Upper lobe of left lung (tissue), 6 donors: ENCODE data around the gene TOPAZ1. TPM values are rescaled to one million over a fixed set of nuclear protein-coding genes. Genes with fewer than 3 reads are reported as not detected.

Experiments
- ATAC-seq, 2 donors: fragments of 200-7000 bp; cut with Tn5 transposase; one replicate each; pipeline ENCODE4 v1.9.1; 2022; ENCODE audit warnings: mild to moderate bottlenecking in 2 of 2, moderate library complexity in 2 of 2; ENCODE audit not compliant: low FRiP score in 2 of 2
- DNase-seq, 2 donors: peaks; one replicate each; pipeline ENCODE4 v3.0.0-alpha.2; 2019 to 2020
- H3K27ac ChIP-seq, 4 donors: fragments of 200-600 bp; sonication (generic); one replicate each; pipeline ENCODE4 v1.5.1; 2016 to 2019
- H3K27me3 ChIP-seq, 4 donors: fragments of 200-600 bp; sonication (generic); one replicate each; pipeline ENCODE4 v1.5.1; 2017 to 2019
- H3K36me3 ChIP-seq, 4 donors: fragments of 200-600 bp; sonication (generic); one replicate each; pipeline ENCODE4 v1.5.1; 2016 to 2019
- H3K4me1 ChIP-seq, 4 donors: fragments of 200-600 bp; sonication (generic); one replicate each; pipeline ENCODE4 v1.5.1; 2018 to 2019
- H3K4me3 ChIP-seq, 4 donors: fragments of 200-600 bp; sonication (generic); one replicate each; pipeline ENCODE4 v1.5.1; 2017 to 2019; ENCODE audit warnings: mild to moderate bottlenecking in 2 of 4, moderate library complexity in 1 of 4
- H3K9me3 ChIP-seq, 4 donors: fragments of 200-600 bp; sonication (generic); one replicate each; pipeline ENCODE4 v1.5.1; 2018 to 2019
- EP300 ChIP-seq, 4 donors: sonication (generic); formaldehyde crosslinking; IDR thresholded peaks; one replicate each; pipeline ENCODE4 v1.5.1; 2017; ENCODE audit warnings: antibody characterized with exemption in 4 of 4, control low read depth in 2 of 4
- POLR2A ChIP-seq, 4 donors: fragments of 450-650 bp; IDR thresholded peaks; one replicate each; pipeline ENCODE4 v1.5.1; 2016 to 2017; ENCODE audit warnings: antibody characterized with exemption in 4 of 4, mild to moderate bottlenecking in 2 of 4
- POLR2AphosphoS5 ChIP-seq, 2 donors: sonication (generic); formaldehyde crosslinking; IDR thresholded peaks; one replicate each; pipeline ENCODE4 v1.5.1; 2017; ENCODE audit warnings: antibody characterized with exemption in 2 of 2
- WGBS, 2 donors: methylation state at CpG; one replicate each; pipeline ENCODE4 v1.1.5; 2017 to 2018; 5-methylcytosine and 5-hydroxymethylcytosine counted together
- total RNA-seq, 6 donors: library from RNA; depleted of rRNA in 4 of 6; stranded (reverse); fragments of >200 nt in 4 of 6; gene quantifications; one replicate each; pipeline versions ENCODE4 v1.1.0 to v1.2.1, GENCODE V29; 2016 to 2021
- TF ChIP-seq, protein P1 (sequence below), 6 experiments: fragments of 450-650 bp in 4 of 6; fragments of 200-600 bp in 2 of 6; sonication (generic) in 2 of 6; IDR thresholded peaks; one replicate each; pipeline ENCODE4 v1.5.1; 2016 to 2019; ENCODE audit warnings: antibody characterized with exemption in 6 of 6
- donor health status: DM: no; HTN: no; CAD: no; lungs with moderate emphysema.
- donor health status: DM: no; HTN: yes; CAD: no; lungs with severe emphysema.

The TOPAZ1 gene
- total RNA-seq, 6 donors from 2014 or later: not detected

GRCh38 chr3:44237665-44238064 is 4.0 kb upstream of the TOPAZ1 start:
- Histone ChIP-seq H3K27me3 (no peaks in the 10 kb centered on the region), H3K4me1 (peaks cover 0 to 12% (median 4%) of the 10 kb centered on the region in 4 donors), H3K4me3 (no peak overlapping the region), H3K27ac (no peak overlapping the region), H3K36me3 (no peaks in the 10 kb centered on the region), H3K9me3 (no peaks in the 10 kb centered on the region)
- WGBS, 2 donors: 85 to 93% methylated on average over 3 of the region's 3 CpGs
- DNase-seq (no peak), ATAC-seq (no peak)
- no peak for TF ChIP-seq EP300 (IDR thresholded peaks at IDR 0.05)

- WGBS, 2 donors: 36 to 65% methylated on average over 2 of the region's 2 CpGs
- ATAC-seq (no peak), DNase-seq (no peak)
- no peak overlapping the region for H3K27ac ChIP-seq
- no peaks in the 10 kb centered on the region for H3K27me3 ChIP-seq
- no peak overlapping the region for H3K4me3 ChIP-seq
- H3K36me3 ChIP-seq: no peaks in the 10 kb centered on the region
- H3K4me1 ChIP-seq: peaks cover 0 to 12% (median 4%) of the 10 kb centered on the region in 4 donors
- no peak for TF ChIP-seq POLR2A (IDR thresholded peaks at IDR 0.05)
- TF ChIP-seq, protein P1, sequence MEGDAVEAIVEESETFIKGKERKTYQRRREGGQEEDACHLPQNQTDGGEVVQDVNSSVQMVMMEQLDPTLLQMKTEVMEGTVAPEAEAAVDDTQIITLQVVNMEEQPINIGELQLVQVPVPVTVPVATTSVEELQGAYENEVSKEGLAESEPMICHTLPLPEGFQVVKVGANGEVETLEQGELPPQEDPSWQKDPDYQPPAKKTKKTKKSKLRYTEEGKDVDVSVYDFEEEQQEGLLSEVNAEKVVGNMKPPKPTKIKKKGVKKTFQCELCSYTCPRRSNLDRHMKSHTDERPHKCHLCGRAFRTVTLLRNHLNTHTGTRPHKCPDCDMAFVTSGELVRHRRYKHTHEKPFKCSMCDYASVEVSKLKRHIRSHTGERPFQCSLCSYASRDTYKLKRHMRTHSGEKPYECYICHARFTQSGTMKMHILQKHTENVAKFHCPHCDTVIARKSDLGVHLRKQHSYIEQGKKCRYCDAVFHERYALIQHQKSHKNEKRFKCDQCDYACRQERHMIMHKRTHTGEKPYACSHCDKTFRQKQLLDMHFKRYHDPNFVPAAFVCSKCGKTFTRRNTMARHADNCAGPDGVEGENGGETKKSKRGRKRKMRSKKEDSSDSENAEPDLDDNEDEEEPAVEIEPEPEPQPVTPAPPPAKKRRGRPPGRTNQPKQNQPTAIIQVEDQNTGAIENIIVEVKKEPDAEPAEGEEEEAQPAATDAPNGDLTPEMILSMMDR (IDR thresholded peaks at IDR 0.05): no peak
- no peak for TF ChIP-seq POLR2AphosphoS5 (IDR thresholded peaks at IDR 0.05)
- no peak for TF ChIP-seq EP300 (IDR thresholded peaks at IDR 0.05)
- H3K9me3 ChIP-seq: no peaks in the 10 kb centered on the region
Observed at GRCh38 chr3:44238889-44239288, 2.8 kb upstream of the TOPAZ1 start.

- TF ChIP-seq, protein P1 (IDR thresholded peaks at IDR 0.05): no peak
- TF ChIP-seq POLR2AphosphoS5 (IDR thresholded peaks at IDR 0.05): no peak
- TF ChIP-seq EP300 (IDR thresholded peaks at IDR 0.05): no peak
- TF ChIP-seq POLR2A (IDR thresholded peaks at IDR 0.05): no peak
- ATAC-seq (no peak), DNase-seq (no peak)
- H3K36me3 ChIP-seq: no peaks in the 10 kb centered on the region
- 71 to 83% methylated on average over 1 of the region's 1 CpG for WGBS, 2 donors
- no peaks in the 10 kb centered on the region for H3K27me3 ChIP-seq
- peaks cover 0 to 12% (median 4%) of the 10 kb centered on the region in 4 donors for H3K4me1 ChIP-seq
- H3K27ac ChIP-seq: no peak overlapping the region
- no peak overlapping the region for H3K4me3 ChIP-seq
- no peaks in the 10 kb centered on the region for H3K9me3 ChIP-seq
Observed at GRCh38 chr3:44240061-44240460, 1.6 kb upstream of the TOPAZ1 start.

GRCh38 chr3:44242721-44243120 is 1.0 kb downstream of the TOPAZ1 start:
- DNase-seq (no peak), ATAC-seq (no peak)
- Histone ChIP-seq H3K4me3 (no peak overlapping the region), H3K4me1 (no peaks in the 10 kb centered on the region), H3K27ac (no peak overlapping the region), H3K36me3 (no peaks in the 10 kb centered on the region), H3K9me3 (peaks cover 0 to 6% (median 2%) of the 10 kb centered on the region in 4 donors), H3K27me3 (no peaks in the 10 kb centered on the region)
- TF ChIP-seq, protein P1 (IDR thresholded peaks at IDR 0.05): no peak
- no peak for TF ChIP-seq POLR2AphosphoS5 (IDR thresholded peaks at IDR 0.05)
- no peak for TF ChIP-seq EP300 (IDR thresholded peaks at IDR 0.05)
- TF ChIP-seq POLR2A (IDR thresholded peaks at IDR 0.05): no peak
- 81 to 84% methylated on average over 3 of the region's 3 CpGs for WGBS, 2 donors

GRCh38 chr3:44248152-44248551 is 6.5 kb downstream of the TOPAZ1 start:
- Histone ChIP-seq H3K27me3 (no peaks in the 10 kb centered on the region), H3K4me3 (no peak overlapping the region), H3K36me3 (no peaks in the 10 kb centered on the region), H3K9me3 (peaks cover 0 to 13% (median 9%) of the 10 kb centered on the region in 4 donors), H3K4me1 (peaks cover 0 to 9% (median 2%) of the 10 kb centered on the region in 4 donors), H3K27ac (no peak overlapping the region)
- 67 to 71% methylated on average over 1 of the region's 1 CpG for WGBS, 2 donors
- DNase-seq (no peak), ATAC-seq (no peak)
- TF ChIP-seq, protein P1 (IDR thresholded peaks at IDR 0.05): no peak
- no peak for TF ChIP-seq EP300 (IDR thresholded peaks at IDR 0.05)
- no peak for TF ChIP-seq POLR2AphosphoS5 (IDR thresholded peaks at IDR 0.05)
- TF ChIP-seq POLR2A (IDR thresholded peaks at IDR 0.05): no peak
